NCI-H146 treated with DMSO at 0.1 percent for 48 hours (cell line): Measurements from ENCODE around the gene NPAS1.

Experiments
- DNase-seq: peaks from one replicate; lab custom pipeline; 2025; ENCODE audit not compliant: unreplicated experiment; lab: John Stamatoyannopoulos, UW

Gene NPAS1, protein sequence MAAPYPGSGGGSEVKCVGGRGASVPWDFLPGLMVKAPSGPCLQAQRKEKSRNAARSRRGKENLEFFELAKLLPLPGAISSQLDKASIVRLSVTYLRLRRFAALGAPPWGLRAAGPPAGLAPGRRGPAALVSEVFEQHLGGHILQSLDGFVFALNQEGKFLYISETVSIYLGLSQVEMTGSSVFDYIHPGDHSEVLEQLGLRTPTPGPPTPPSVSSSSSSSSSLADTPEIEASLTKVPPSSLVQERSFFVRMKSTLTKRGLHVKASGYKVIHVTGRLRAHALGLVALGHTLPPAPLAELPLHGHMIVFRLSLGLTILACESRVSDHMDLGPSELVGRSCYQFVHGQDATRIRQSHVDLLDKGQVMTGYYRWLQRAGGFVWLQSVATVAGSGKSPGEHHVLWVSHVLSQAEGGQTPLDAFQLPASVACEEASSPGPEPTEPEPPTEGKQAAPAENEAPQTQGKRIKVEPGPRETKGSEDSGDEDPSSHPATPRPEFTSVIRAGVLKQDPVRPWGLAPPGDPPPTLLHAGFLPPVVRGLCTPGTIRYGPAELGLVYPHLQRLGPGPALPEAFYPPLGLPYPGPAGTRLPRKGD

DNA sequence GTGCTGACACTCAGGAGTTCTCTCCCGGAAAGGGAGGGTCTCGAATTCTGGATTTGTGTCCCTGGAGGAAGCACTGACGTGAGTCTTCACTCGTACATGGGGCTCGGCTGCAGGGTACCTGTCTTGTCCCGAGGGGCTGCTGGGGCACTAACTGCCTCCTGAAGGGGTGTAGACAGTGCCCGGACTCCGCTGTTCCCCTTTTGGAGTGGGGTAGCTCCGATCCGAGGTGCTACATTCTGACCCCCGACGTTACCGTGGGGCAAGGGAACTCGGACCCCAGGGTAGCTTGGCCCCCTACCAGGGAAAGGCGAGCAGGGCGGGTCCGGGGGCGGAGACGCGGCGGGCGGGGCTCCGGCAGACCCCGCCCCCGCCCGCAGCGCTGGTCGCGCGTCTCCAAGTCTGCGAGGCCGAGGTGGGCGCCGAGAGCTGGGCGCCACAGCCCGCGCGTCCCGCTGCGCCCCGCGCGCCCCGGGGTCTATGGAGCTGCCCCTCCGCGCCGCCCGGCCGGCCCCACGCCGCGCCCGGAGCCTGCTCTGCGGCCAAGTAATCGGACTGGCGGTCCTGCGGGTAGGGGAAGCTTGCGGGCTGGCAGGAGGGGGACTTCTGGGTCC lies at the start of gene NPAS1:
TSS of gene NPAS1 (plus strand) at position 407 of the 611 bp plus-strand sequence. CDS start 1,211 bp downstream, outside the sequence.
- DNase-seq, result no peak

DNA sequence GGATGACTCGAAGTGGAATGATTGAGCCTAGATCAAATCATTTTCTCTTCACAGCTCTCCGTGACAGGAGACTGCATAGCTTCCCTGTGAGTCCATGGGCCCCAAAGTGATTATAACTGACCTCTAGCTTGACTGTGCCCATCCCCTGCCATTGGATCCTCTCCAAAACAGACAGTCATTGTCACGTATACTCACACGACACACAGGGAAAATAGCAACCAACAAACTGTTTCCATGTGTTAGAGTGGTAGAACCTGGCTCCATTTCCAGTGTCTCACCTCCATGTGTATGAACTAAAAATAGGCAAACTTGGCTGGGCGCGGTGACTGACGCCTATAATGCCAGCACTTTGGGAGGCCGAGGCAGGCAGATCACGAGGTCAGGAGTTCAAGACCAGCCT lies 48.8 kb upstream of the NPAS1 start:
- DNase-seq, result no peak

DNA sequence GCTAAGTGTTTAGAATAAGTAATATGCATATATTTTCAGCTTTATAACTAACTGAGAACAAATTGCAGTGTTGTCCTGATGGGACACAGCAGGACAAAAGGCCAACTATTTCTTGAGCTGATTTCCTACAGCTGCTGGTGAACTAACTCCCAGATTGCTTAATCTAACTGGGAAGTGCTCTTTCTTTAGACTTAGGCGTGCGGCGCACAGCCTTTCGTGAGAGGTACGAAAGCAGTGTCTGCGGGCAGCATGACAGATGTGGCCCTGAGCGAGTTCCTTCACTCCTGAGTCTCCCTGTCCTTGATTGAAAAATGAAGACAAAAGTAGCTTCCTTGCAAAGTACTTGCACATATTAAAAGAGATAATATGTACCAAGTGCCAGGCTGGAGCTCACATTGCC lies 47.3 kb upstream of the NPAS1 start:
- DNase-seq, result no peak

DNA sequence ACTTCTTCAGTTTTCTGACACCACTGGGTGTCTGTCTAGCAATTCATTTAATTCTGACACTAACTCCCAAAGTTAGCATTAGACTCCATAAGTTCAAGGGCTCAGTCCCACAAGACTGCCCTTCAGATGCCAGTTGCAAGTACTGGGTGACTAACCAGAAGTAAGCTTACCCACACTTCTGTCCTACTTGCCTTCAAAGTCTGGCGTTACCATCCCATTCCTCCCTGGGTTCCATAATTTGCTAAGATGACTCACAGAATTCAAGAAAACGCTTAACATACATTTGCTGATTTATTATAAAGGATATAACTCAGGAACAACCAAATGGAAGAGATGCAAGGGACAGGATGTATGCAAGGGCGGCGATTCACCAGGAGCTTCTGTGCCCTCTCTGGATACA lies 45.5 kb upstream of the NPAS1 start:
- no peak for DNase-seq

DNA sequence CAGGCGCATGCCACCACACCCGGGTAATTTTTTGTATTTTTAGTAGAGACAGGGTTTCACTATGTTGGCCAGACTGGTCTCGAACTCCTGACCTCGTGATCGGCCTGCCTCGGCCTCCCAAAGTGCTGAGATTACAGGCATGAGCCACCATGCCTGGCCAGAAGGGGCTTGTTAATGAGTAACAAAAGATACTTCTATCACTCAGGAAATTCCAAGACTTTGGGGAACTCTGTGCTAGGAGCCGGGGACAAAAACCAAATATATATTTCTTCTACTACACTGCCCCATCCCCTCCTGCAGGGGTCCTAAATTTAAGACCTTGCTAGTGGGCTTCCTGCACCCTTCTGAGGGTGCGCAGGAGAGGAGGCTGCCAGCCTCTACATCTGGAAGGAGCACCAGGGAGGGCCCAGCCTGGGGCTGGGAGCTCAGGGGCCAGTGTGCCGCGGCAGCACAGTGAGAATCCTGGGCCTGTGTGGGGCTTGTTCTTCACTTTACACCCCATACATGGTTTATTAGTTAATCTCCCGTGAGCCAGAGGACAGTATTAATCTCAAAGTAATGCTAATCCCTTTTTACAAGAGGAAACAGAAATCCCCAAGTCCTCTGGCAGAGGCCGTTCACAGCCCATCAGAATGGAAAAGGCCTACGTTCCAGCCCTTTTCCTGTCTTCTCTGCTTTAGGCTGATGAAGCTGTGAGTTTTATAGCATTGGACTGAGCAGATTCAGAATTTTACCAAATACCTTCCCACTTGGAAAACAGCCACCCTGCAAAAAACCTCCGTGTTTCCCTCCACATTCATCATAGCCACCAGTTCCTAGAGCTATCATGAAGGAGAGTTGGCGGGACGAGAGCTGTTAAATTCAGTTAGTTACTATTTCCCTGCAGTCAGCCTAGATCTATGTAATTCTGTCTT lies 44.4 kb upstream of the NPAS1 start:
- no peak for DNase-seq

DNA sequence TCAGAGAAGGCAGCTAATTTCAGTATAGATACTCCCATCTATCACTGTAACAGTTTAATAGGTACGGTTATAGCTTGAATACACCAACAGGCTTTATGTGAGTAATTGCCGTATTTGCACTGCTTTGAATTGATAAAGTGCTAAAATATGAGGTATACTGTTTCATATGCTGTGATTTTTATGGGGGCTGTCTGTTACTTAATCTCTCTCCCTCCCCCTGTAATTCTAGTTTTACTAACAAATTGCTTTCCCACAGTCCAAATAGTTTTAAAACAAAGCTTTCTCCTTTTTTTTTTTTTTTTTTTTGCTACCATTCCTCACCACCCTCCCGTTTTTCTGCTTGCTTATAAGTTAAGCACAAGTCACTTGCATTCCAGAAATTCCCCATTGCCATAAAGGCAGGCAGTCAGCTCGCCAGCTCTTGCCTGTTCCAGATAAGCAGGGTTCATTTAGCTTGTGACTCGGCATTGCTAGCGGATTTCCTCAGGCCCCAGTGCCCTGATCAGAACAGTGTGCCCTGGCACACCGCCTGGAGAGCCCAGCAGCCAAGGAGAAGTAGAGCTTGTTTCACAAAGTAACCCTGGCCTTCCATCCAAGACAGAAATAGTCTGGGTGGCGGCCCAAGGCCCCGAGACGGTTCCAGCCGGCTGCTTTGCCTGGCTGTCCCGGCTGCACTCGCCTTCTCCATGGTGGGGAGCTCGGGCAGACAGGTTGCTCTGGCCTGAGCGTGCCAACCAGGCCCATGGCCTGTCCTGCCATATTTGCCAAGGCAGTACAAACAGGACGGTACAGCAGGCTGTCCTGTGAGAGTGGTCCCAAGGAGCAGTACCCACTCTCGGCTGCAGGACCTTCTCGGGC lies 43.5 kb upstream of the NPAS1 start:
- no peak for DNase-seq

DNA sequence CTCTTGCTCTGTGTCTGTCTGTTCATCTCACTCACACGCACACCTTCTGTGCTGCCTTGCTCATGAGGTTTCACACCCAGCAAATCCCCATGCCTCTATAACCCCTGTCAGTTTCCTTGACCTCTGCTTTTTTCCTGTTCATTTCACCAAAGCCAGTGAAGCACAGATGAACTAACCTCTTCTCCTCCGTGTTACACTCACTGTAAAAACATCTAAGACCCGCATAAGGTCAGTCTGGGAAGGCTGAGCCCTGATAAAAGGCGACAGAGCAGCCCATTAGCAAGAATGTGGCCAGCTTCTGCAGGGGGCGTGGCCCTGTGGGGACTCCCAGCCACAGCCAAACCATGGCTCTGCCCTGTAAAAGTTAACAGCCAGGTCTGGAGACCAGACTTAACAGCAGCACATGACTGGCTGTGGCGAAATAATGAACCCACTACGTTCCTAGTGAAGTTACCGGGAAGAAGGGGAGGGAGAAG lies 42.8 kb upstream of the NPAS1 start:
- no peak for DNase-seq

DNA sequence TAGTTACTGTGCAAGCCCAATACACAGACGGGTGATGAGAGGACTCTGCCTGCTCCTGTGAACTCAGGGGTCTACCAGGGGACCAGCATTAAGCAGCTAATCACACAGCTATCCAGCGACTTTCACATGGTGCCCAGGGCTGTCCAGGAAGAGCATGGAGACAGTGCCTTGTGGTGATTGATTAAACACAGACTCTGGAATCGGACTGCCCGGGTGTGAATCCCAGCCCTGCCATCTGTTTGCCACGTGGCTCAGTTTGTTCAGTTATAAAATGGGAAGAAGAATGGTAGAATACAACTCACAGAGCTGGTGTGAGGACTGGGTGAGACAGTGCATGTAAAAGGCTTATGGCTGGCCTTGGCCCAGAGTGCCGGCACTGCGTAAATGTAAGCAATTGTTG lies 42.1 kb upstream of the NPAS1 start:
- DNase-seq, result no peak

DNA sequence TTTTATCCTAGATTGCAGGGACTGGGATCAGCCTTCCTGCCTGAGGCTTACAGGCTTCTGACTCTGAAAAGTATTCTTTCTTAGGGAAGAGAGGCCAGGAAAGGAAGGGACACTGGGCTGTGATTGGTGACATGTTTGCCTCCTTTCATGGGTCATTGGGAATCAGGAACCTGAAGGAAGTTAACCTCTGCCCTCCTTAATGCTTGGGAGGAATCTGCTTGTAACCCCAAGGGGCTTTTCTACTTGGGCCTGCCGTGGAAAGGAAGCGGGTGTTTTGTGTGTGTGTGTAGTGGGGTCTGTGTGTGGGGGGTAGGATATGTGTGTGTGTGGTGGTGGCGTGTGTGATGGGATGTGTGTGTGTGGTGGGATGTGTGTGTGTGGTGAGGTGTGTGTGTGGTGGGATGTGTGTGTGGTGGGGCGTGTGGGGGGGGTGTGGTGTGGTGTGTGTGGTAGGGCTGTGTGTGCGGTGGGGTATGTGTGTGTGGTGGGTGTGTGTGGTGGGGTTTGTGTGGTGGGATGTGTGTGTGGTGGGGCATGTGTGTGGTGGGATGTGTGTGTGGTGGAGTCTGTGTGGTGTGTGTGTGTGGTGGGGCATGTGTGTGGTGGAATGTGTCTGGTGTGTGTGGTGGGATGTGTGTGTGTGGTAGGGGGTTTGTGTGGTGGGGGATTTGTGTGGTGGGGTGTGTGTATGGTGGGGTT lies 41.3 kb upstream of the NPAS1 start:
- DNase-seq, result no peak

DNA sequence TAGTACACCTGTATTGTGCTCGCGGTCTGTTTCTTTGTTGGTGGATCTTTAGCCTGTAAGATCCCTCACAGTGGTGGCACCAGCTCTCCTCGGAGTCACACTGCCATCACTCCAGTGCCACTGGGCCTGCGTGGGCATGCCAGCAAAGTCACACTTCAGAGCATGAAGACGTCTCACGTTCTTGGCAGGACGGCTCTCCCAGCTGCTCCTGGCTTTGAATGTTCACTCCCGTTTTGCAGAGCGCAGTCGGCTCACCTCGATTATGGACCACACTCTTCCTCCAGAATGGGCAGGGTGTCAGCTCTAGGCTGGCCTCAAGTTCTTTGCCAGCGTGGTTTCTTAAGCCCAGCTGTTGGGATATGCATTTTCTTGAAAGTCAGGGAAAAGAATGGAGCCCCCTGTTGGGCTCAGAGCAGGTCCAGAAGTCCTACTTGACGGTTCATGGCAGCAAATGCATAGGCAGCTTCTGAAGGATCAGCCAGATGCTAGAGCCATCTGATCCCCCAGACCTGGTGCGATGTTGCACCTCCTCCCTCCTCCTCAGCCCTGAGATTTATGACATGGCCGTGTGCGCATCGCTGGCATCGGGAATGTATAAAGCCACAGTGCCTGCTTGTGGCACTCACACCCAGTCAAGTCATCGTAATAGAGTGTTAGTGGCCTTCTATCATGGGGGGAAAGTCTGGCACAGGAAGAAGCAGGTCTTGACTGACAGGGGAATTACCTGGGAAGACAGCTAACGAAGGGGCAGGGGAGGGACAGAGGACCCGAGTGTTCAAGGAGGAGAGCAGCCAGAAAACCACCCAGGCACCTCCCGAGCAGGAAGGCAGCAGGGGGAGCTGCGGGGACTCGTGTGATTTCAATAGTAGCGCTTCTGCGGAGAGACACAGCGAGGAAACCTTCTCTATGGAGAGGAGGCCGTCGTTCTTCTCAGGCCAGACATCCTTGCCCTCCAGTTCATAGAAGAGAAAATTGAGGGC lies 40.2 kb upstream of the NPAS1 start:
- no peak for DNase-seq

DNA sequence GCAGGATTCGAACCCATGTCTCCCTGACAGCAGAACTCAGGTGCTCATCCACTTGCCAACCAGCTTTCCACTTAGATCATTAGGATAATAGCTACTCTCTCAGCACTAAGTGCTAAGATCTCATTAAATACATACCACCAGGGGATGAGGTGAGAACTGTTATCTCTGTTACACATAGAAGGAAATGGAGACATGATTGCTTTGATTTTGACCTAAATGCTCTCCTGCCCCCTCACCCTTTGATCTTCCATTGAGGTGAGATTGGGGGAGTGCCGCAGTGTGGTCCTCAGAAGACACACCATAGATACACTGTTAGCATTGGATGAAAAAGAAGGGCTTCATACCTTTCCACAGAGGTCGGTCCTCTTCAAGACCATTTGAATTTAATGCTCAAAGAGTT lies 38.9 kb upstream of the NPAS1 start:
- DNase-seq, result no peak

DNA sequence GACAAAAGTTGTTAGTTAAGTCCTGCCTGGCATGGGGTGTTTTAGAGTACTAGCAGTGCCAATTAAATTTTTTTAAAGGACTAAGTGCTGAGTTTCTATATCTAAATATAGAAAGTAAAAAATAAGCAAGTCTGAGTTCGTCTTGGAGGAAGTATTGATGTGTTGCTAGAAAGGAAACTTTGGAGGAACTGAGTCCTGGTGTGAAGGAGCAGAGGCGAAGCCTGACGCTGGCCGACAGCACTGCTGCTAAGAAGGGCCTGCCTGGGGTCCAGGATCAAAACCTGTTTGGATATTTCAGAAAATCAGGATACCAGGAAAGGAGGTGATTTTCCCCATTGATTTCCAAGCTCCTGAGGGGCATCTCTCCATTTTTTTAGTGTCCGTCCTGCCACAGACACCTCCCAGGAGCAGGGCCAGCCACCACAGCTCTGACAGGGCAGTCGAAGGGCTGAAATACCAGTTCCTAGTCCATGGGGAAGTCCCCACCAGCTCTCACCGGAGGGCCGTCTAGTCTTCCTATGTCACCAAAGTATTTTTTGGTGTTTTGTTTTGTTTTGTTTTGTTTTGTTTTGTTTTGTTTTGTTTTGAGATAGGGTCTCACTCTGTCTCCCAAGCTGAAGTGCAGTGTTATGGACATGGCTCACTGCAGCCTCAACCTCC lies 38.2 kb upstream of the NPAS1 start:
- DNase-seq, result no peak

DNA sequence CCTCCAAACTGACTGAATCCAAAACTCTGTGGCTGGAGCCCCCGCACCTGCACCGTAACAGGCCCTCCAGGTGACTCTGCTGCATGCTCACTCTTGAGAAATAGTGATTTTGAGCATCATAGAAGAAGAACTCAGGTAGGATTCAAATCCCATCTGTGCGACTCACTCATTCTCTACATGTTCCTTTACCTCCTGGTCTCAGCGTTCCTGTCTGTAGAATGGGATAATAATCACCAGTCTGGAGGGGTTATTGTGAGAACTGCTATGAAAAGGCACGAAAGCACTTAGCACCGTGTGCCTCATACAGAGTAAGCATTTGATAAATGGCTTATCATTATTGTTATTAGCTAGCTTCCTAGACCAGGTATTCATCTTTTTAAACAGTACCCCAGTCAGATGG lies 36.5 kb upstream of the NPAS1 start:
- no peak for DNase-seq

DNA sequence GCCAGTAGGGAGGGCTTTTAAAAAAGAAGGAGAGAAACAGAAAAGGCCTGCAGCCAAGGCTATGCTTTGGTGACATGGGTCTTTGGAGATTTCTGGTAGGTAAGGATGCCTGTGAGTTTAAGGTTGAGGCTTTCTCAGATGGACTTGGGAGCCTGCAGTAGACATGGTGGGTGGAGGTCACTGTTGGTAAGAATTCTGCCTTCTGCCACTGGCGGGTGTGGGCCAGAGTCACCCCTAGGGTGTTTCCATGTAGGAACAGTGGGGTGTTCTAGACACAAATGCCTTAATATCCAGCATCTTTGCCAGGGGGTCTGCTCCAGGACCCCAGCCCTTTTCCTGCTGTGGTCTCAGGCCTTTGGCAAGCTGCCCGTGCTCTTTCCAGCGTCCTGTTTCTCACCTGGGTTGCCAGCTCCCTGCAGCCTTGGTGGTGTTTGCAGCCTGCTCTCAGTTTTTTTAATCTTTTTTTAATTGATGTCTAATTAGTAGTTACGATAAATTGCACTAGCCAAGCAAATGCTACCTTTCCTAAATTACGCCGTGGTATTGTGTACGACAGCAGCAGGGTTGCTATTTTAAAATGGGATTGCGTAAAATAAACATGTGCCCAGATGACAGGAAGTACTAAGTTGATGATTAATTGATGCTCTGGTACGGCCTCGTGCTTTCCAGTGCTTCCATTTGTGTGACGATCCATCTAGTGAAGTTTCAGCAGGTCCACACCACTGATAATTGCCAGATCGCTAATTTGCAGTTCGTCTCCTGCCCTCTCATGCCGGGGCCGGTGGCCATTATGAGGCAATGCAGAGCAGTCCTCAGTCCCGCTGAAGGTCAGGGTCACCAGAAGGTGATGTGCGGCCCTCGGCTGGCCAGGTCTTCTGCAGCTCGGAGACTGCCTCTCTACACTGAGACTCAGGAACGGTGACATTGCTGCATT lies 35.3 kb upstream of the NPAS1 start:
- peak; percentile 96 for DNase-seq

DNA sequence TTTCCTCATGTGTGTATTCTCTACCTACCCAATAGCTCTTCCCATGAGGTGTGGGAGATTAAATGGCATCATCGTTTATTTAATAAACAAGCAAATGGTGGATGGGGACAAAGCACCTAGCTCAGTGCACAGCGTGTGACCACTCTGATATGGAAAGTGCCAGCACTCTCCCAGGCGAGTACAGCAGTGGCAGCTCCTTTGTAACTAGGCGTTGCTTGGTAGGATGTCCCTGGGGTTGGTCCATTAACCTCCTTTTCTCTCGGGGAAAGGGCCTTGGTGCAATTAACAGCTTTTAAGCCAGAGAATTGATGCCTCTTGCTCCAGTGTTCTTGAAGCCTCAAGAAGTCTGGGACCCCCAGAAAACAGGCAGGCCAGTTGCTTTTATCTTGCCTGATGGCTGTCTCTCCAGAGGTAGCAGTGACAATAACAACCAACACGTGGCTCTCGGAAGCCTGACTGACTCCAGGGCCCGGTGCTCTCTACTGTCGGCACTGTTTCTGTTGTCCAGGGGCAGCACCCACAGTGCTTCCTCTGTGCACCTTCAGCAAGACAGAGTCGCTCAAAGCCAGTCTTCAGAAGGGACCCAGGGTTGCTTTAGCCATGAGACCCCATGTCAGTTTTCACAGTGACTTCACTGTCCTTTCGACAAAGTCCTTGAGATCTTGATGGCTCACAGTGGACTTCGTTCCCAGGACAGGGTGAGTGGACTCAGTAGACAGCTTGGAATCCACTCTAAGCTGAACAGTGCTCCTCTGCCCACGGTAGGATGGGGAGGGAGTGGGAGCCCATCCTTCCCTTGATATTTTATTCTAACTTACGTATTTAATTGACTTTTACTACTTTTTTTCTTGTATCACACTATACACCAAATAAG lies 33.9 kb upstream of the NPAS1 start:
- DNase-seq, result no peak
